Adrenal gland (tissue), 12 donors: Measurements from ENCODE around the gene NOP53. TPM values are rescaled to one million over a fixed set of nuclear protein-coding genes. Genes with fewer than 3 reads are reported as not detected.
"Not testable (repeated sequence)": the region's sequence is repeated elsewhere in the genome, so short reads cannot be mapped to it uniquely, and the experiment has no call there.

Source experiments
- DNase-seq, 7 donors: peaks; one replicate each; pipeline ENCODE4 v3.0.0-alpha.2; 2019 to 2020
- H3K27ac ChIP-seq, 5 donors: fragments of 200-600 bp; sonication (generic) in 4 of 5; 1 replicate in 3 of 5; 2 replicates in 2 of 5; pipeline versions ENCODE4 v1.5.1 to v1.8.0; 2016 to 2020; ENCODE audit warnings: mild to moderate bottlenecking in 1 of 5
- H3K27me3 ChIP-seq: fragments of 200-600 bp; 2 replicates; pipeline ENCODE4 v1.8.0; 2021
- H3K36me3 ChIP-seq, 2 donors: fragments of 200-600 bp; replicated peaks in 1 of 2; 1 replicate in 1 of 2; 2 replicates in 1 of 2; pipeline versions ENCODE4 v1.5.1 to v1.8.0; 2018 to 2022
- H3K4me1 ChIP-seq, 2 donors: fragments of 200-600 bp; replicated peaks in 1 of 2; 1 replicate in 1 of 2; 2 replicates in 1 of 2; pipeline versions ENCODE4 v1.5.1 to v1.8.0; 2018 to 2021
- H3K4me3 ChIP-seq, 4 donors: fragments of 200-600 bp; sonication (generic) in 3 of 4; one replicate each; pipeline ENCODE4 v1.5.1; 2016 to 2018
- H3K9me3 ChIP-seq, 3 donors: fragments of 200-600 bp; sonication (generic) in 1 of 3; replicated peaks in 1 of 3; 1 replicate in 2 of 3; 2 replicates in 1 of 3; pipeline versions ENCODE4 v1.5.1 to v1.8.0; 2016 to 2021
- POLR2A ChIP-seq, 2 donors: fragments of 450-650 bp; IDR thresholded peaks; one replicate each; pipeline ENCODE4 v1.6.1; 2017; ENCODE audit warnings: antibody characterized with exemption in 2 of 2, mild to moderate bottlenecking in 2 of 2, moderate library complexity in 1 of 2
- WGBS, 4 donors: extraction: QIAGEN DNeasy Blood & Tissue Kit in 2 of 4; methylation state at CpG; one replicate each; pipeline versions ENCODE4 v1.1.5 to v1.1.7; 2013 to 2017; 5-methylcytosine and 5-hydroxymethylcytosine counted together
- intact Hi-C, 2 donors: fragments of 100-400 bp; cut with DNase I; formaldehyde crosslinking; loops; one replicate each; pipeline versions ENCODE4 v1.14.1 to v1.15.0; 2022 to 2023
- polyA plus RNA-seq, 3 donors: library from polyadenylated mRNA; stranded (reverse); fragments of 200-250 nt in 2 of 3; fragments of 350-450 nt in 1 of 3; fragmentation: Illumina TruSeq in 1 of 3; extraction: RNeasy Lipid Tissue Mini Kit (QIAGEN cat#74804) in 1 of 3; gene quantifications; one replicate each; pipeline ENCODE4 v1.2.3, GENCODE V29; 2013 to 2014
- total RNA-seq, 9 donors: library from RNA; depleted of rRNA in 4 of 9; stranded (reverse); fragments of >200 nt in 4 of 9; fragments of 120-200 nt in 1 of 9; fragmentation: NEBNext Ultra II Directional in 1 of 9; extraction: Animal tissue kit (Norgen Biotek cat#: 25700) in 1 of 9; gene quantifications; one replicate each; pipeline versions ENCODE4 v1.1.0 to v1.2.4, GENCODE V29; 2013 to 2023
- TF ChIP-seq, protein P1 (sequence below), 6 experiments: fragments of 450-650 bp in 4 of 6; fragments of 200-600 bp in 2 of 6; sonication (generic) in 1 of 6; IDR thresholded peaks; 1 replicate in 5 of 6; 2 replicates in 1 of 6; pipeline versions ENCODE4 v1.5.1 to v1.8.0; 2016 to 2021; ENCODE audit warnings: antibody characterized with exemption in 6 of 6, mild to moderate bottlenecking in 2 of 6, moderate library complexity in 1 of 6
- donor health status: healthy with polysubstance abuse.
- donor health status: Bipolar disorder and iron deficiency.
- donor health status: DM: yes; HTN: yes; CAD: no.
- donor health status: DM: no; HTN: no; CAD: no.
- donor health status: DM: no; HTN: no; CAD: no.
- donor health status: DM: yes; HTN: yes; CAD: no.

The NOP53 gene
- total and polyA plus RNA-seq, 12 donors = 118 to 420 (median 325) TPM

DNA sequence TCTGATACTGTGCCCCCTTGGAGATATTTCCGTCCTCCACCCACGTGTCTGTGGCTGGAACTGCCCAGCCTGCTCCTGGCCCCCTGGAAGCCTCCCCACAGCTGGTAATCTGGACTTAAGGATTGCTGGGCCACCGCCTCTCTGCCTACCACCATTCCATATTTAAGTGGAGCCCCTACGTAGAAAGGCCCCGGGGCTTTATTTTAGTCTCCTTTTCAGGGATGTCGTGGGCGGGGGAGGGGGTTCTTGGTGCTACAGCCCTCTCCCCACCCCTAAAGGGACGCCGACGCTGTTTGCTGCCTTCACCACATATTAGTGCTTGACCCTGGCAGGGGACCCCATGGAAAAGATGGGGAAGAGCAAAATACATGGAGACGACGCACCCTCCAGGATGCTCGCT is 2.7 kb upstream of the NOP53 start:
- whole genome bisulfite sequencing, 4 donors = 35 to 53% (median 42%) methylated on average over 5 to 13 of the region's 13 CpGs
- no peaks in the 10 kb centered on the region for H3K9me3 ChIP-seq
- intact Hi-C loops = loop anchor here in 1 of 2 donors (2.0 kb wide), 1 partner anchor 30 kb away; the partner anchor contains the start of gene EHD2
- H3K36me3 ChIP-seq = peaks cover 0 to 21% of the 10 kb centered on the region in 2 donors
- peaks cover 25 to 27% of the 10 kb centered on the region in 2 donors for H3K4me1 ChIP-seq
- H3K4me3 ChIP-seq = peak overlapping the region in 1 of 4 donors; percentile 36
- H3K27ac ChIP-seq = peak overlapping the region; percentile 51 to 98 (median 95)
- TF ChIP-seq, protein P1, sequence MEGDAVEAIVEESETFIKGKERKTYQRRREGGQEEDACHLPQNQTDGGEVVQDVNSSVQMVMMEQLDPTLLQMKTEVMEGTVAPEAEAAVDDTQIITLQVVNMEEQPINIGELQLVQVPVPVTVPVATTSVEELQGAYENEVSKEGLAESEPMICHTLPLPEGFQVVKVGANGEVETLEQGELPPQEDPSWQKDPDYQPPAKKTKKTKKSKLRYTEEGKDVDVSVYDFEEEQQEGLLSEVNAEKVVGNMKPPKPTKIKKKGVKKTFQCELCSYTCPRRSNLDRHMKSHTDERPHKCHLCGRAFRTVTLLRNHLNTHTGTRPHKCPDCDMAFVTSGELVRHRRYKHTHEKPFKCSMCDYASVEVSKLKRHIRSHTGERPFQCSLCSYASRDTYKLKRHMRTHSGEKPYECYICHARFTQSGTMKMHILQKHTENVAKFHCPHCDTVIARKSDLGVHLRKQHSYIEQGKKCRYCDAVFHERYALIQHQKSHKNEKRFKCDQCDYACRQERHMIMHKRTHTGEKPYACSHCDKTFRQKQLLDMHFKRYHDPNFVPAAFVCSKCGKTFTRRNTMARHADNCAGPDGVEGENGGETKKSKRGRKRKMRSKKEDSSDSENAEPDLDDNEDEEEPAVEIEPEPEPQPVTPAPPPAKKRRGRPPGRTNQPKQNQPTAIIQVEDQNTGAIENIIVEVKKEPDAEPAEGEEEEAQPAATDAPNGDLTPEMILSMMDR (IDR thresholded peaks at IDR 0.05) = no peak
- TF ChIP-seq POLR2A (IDR thresholded peaks at IDR 0.05) = no peak
- DNase-seq = peak in 1 of 7 donors; percentile 64
- H3K27me3 ChIP-seq = no peaks in the 10 kb centered on the region

- intact Hi-C loops, H3K27me3 ChIP-seq, DNase-seq, H3K9me3 ChIP-seq: not testable (repeated sequence)
- Histone ChIP-seq H3K4me1 (peaks cover 25 to 27% of the 10 kb centered on the region in 2 donors), H3K4me3 (peak overlapping the region in 2 of 4 donors; percentile 69 to 84), H3K36me3 (peaks cover 0 to 45% of the 10 kb centered on the region in 2 donors), H3K27ac (peak overlapping the region in 2 of 5 donors; percentile 98)
- 50 to 68% (median 64%) methylated on average over 17 of the region's 17 CpGs for WGBS, 4 donors
Measured at GRCh38 chr19:47746129-47746528, 783 bp downstream of the NOP53 start.

DNA sequence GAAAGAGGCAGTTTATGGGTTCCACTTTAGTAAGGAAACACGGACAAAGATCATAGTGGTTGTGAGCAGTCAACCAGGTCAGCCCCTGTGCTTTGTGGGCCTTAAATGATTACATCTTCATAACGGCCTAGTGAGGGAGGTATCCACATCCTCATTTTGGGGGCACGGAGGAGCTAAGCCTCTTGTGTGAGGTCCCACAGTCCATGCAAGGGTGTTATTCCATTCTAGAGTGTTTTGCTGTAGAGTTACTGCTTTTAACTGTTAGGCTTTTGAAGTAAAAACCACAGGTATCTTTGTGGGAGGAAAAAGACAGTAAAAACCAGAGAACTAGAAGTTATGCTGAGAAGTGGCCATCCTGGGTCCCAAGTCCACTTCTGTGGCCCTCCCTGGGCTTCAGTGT is 4.0 kb downstream of the NOP53 start:
- TF ChIP-seq, protein P1 (IDR thresholded peaks at IDR 0.05) = no peak
- TF ChIP-seq POLR2A (IDR thresholded peaks at IDR 0.05) = no peak
- Histone ChIP-seq H3K36me3 (peaks cover 0 to 69% of the 10 kb centered on the region in 2 donors), H3K9me3 (no peaks in the 10 kb centered on the region), H3K27ac (no peak overlapping the region), H3K4me3 (no peak overlapping the region), H3K4me1 (peaks cover 12 to 14% of the 10 kb centered on the region in 2 donors), H3K27me3 (no peaks in the 10 kb centered on the region)
- DNase-seq = no peak
- intact Hi-C loops = no loop called here
- WGBS, 4 donors = 85 to 95% (median 88%) methylated on average over 3 of the region's 3 CpGs

DNA sequence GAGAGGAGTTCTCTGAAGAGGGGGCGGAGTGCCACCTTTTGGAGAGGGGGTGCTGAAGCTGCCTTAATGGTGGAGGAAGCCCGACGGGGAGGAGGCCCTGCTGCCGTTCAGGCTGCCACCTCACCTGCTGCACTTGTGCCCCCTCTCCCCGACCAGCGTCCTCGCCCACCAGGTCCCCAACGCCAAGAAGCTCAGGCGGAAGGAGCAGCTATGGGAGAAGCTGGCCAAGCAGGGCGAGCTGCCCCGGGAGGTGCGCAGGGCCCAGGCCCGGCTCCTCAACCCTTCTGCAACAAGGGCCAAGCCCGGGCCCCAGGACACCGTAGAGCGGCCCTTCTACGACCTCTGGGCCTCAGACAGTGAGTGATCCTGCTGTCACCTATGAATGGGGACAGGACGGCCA is 5.4 kb downstream of the NOP53 start:
- no peaks in the 10 kb centered on the region for H3K27me3 ChIP-seq
- H3K4me3 ChIP-seq = no peak overlapping the region
- peaks cover 12 to 13% of the 10 kb centered on the region in 2 donors for H3K4me1 ChIP-seq
- DNase-seq = no peak
- peaks cover 0 to 83% of the 10 kb centered on the region in 2 donors for H3K36me3 ChIP-seq
- TF ChIP-seq, protein P1 (IDR thresholded peaks at IDR 0.05) = no peak
- no peak for TF ChIP-seq POLR2A (IDR thresholded peaks at IDR 0.05)
- WGBS, 4 donors = 85 to 93% (median 91%) methylated on average over 9 to 18 of the region's 18 CpGs
- intact Hi-C loops = no loop called here
- no peak overlapping the region for H3K27ac ChIP-seq
- no peaks in the 10 kb centered on the region for H3K9me3 ChIP-seq
